Measurements from ENCODE around the gene RANBP3.
"Not testable (repeated sequence)": the region's sequence is repeated elsewhere in the genome, so short reads cannot be mapped to it uniquely, and the experiment has no call there.

RANBP3 gene

DNA sequence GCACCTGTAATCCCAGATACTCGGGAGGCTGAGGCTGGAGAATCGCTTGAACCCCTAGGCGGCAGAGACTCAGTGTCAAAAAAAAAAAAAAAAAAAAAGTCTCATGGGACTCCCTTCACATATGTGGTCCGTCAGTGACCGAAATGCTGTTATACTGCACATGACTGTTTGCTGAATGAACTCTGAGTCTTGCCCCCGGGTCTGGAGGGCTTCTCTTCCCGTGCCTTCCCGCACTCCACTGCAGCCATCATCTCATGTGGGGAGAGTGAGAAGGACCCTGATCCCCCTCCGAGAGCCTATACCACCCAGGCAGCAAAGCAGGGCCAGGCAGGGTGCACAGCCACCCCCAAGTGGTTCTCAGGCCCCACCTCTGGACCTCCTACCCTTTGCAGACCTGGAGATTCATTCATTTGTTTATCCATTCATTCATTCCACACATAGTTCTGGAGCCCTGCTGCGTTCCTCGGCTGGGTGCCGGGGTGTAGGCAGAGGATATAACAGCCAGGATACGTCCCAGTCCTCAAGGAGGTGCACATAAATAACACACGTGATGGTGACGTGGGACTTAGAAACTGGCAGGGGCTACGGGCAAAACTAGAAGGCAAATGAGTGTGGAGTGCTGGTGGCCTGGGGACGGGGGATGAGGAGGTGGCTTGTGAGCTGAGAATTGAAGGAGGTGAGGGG is 88.5 kb downstream of the RANBP3 start:
- H3K27me3 ChIP-seq (replicated peaks; ENCODE audit: control insufficient read depth, insufficient read depth, low read length): no peaks in the 10 kb centered on the region

GRCh38 chr19:5884065-5884811 is 93.7 kb downstream of the RANBP3 start:
- DNase-seq (ENCODE audit: extremely low read depth, insufficient read length); H3K27me3 ChIP-seq (replicated peaks; ENCODE audit: control insufficient read depth, insufficient read depth, low read length); H3K4me3 ChIP-seq (replicated peaks; ENCODE audit: low read depth, low read length); H3K36me3 ChIP-seq (ENCODE audit: control insufficient read depth, insufficient read depth, low read length): not testable (repeated sequence)

More for the DNA sequence above, 88.5 kb downstream of the RANBP3 start:
- Histone ChIP-seq H3K36me3 (ENCODE audit: control insufficient read depth, insufficient read depth, low read length) (no peaks in the 10 kb centered on the region), H3K4me3 (replicated peaks; ENCODE audit: low read depth, low read length) (no peak overlapping the region)
- DNase-seq (ENCODE audit: extremely low read depth, insufficient read length): no peak
- TF ChIP-seq, protein P1, sequence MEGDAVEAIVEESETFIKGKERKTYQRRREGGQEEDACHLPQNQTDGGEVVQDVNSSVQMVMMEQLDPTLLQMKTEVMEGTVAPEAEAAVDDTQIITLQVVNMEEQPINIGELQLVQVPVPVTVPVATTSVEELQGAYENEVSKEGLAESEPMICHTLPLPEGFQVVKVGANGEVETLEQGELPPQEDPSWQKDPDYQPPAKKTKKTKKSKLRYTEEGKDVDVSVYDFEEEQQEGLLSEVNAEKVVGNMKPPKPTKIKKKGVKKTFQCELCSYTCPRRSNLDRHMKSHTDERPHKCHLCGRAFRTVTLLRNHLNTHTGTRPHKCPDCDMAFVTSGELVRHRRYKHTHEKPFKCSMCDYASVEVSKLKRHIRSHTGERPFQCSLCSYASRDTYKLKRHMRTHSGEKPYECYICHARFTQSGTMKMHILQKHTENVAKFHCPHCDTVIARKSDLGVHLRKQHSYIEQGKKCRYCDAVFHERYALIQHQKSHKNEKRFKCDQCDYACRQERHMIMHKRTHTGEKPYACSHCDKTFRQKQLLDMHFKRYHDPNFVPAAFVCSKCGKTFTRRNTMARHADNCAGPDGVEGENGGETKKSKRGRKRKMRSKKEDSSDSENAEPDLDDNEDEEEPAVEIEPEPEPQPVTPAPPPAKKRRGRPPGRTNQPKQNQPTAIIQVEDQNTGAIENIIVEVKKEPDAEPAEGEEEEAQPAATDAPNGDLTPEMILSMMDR (IDR thresholded peaks at IDR 0.05; ENCODE audit: insufficient read depth, low read length, poor library complexity, severe bottlenecking): no peak

- not testable (repeated sequence) for DNase-seq (ENCODE audit: extremely low read depth, insufficient read length); H3K27me3 ChIP-seq (replicated peaks; ENCODE audit: control insufficient read depth, insufficient read depth, low read length); H3K4me3 ChIP-seq (replicated peaks; ENCODE audit: low read depth, low read length); H3K36me3 ChIP-seq (ENCODE audit: control insufficient read depth, insufficient read depth, low read length)
Observed at GRCh38 chr19:5883157-5883873, 94.6 kb downstream of the RANBP3 start.

DNA sequence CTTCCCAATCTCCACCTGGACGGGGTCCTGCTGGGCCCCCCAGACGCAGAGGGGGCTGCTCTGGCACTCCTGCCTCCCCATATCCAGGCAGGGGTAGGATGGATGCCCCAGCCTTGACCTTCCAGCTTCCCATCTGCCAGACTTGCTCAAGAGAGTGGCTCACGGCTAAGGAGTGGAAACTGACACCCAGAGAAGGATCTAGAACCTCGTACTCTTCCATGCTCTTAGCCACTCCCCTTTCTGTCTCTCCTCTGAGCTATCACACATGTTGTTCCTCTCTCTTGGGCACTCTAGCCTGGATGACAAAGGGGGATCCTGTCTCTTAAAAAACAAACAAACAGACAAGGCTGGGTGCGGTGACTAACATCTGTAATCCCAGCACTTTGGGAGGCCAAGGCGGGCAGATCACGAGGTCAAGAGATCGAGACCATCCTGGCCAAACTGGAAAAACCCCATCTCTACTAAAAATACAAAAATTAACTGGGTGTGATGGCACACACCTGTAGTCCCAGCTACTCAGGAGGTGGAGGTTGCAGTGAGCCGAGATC is 95.4 kb downstream of the RANBP3 start:
- no peaks in the 10 kb centered on the region for H3K27me3 ChIP-seq (replicated peaks; ENCODE audit: control insufficient read depth, insufficient read depth, low read length)
- TF ChIP-seq, protein P1 (IDR thresholded peaks at IDR 0.05; ENCODE audit: insufficient read depth, low read length, poor library complexity, severe bottlenecking): no peak
- DNase-seq (ENCODE audit: extremely low read depth, insufficient read length): no peak

GRCh38 chr19:5881543-5882299 is 96.2 kb downstream of the RANBP3 start:
- no peak for DNase-seq (ENCODE audit: extremely low read depth, insufficient read length)
- no peaks in the 10 kb centered on the region for H3K36me3 ChIP-seq (ENCODE audit: control insufficient read depth, insufficient read depth, low read length)
- no peaks in the 10 kb centered on the region for H3K27me3 ChIP-seq (replicated peaks; ENCODE audit: control insufficient read depth, insufficient read depth, low read length)
- no peak overlapping the region for H3K4me3 ChIP-seq (replicated peaks; ENCODE audit: low read depth, low read length)
- TF ChIP-seq, protein P1 (IDR thresholded peaks at IDR 0.05; ENCODE audit: insufficient read depth, low read length, poor library complexity, severe bottlenecking): no peak

More for the DNA sequence above, 95.4 kb downstream of the RANBP3 start:
- Histone ChIP-seq H3K4me3 (replicated peaks; ENCODE audit: low read depth, low read length) (no peak overlapping the region), H3K36me3 (ENCODE audit: control insufficient read depth, insufficient read depth, low read length) (no peaks in the 10 kb centered on the region)

GRCh38 chr19:5880604-5881078 is 97.3 kb downstream of the RANBP3 start:
- H3K36me3 ChIP-seq (ENCODE audit: control insufficient read depth, insufficient read depth, low read length): no peaks in the 10 kb centered on the region
- H3K27me3 ChIP-seq (replicated peaks; ENCODE audit: control insufficient read depth, insufficient read depth, low read length): no peaks in the 10 kb centered on the region
- no peak for DNase-seq (ENCODE audit: extremely low read depth, insufficient read length)
- H3K4me3 ChIP-seq (replicated peaks; ENCODE audit: low read depth, low read length): no peak overlapping the region
- TF ChIP-seq, protein P1 (IDR thresholded peaks at IDR 0.05; ENCODE audit: insufficient read depth, low read length, poor library complexity, severe bottlenecking): no peak
